K562 (cell line): ENCODE data around the gene RHBDD1. TPM values are rescaled to one million over a fixed set of nuclear protein-coding genes. Genes with fewer than 3 reads are reported as not detected.

Experiments
- BCOR ChIP-seq: fragments of 450-650 bp; IDR thresholded peaks from 2 replicates; pipeline ENCODE4 v1.6.1; 2016
- E2F5 ChIP-seq: sonication (generic); formaldehyde crosslinking; IDR thresholded peaks from 2 replicates; pipeline ENCODE4 v1.8.0; 2022; ENCODE audit warnings: mild to moderate bottlenecking, missing genetic modification reagents
- GATA2 ChIP-seq: sonication (generic); formaldehyde crosslinking; IDR thresholded peaks from 2 replicates; pipeline ENCODE4 v1.4.0; 2020; ENCODE audit warnings: mild to moderate bottlenecking, missing genetic modification reagents
- GTF2E2 ChIP-seq: fragments of 200-800 bp; sonication (Bioruptor generic); IDR thresholded peaks from 2 replicates; pipeline ENCODE4 v1.6.1; 2016; ENCODE audit warnings: missing genetic modification characterization, missing compliant biosample characterization
- HOMEZ ChIP-seq: fragments of 250-450 bp; sonication (Bioruptor Pico); IDR thresholded peaks from 2 replicates; pipeline ENCODE4 v1.4.0; 2020; ENCODE audit warnings: mild to moderate bottlenecking, moderate library complexity
- ILK ChIP-seq: fragments of 450-650 bp; IDR thresholded peaks from 2 replicates; pipeline ENCODE4 v1.6.1; 2016; ENCODE audit warnings: missing genetic modification characterization, low read depth, mild to moderate bottlenecking, missing compliant biosample characterization, moderate library complexity, borderline replicate concordance
- MED1 ChIP-seq: sonication (generic); formaldehyde crosslinking; IDR thresholded peaks from 2 replicates; pipeline ENCODE4 v1.8.1; 2023; ENCODE audit warnings: missing genetic modification reagents, borderline replicate concordance
- MXD1 ChIP-seq: fragments of 250-450 bp; sonication (Bioruptor Pico); IDR thresholded peaks from 2 replicates; pipeline ENCODE4 v1.8.0; 2021; ENCODE audit warnings: borderline replicate concordance, mild to moderate bottlenecking, moderate library complexity; ENCODE audit not compliant: poor library complexity, severe bottlenecking
- MYNN ChIP-seq, 2 experiments: sonication (generic); formaldehyde crosslinking in 1 of 2; IDR thresholded peaks; 2 replicates each; pipeline versions ENCODE4 v1.5.0 to v1.6.1; 2016 to 2020; ENCODE audit warnings: antibody characterized with exemption in 1 of 2, missing genetic modification reagents in 1 of 2
- NFE2 ChIP-seq: IDR thresholded peaks from 2 replicates; pipeline ENCODE4 v1.6.1; 2014; ENCODE audit warnings: antibody characterized with exemption, low read depth
- NUFIP1 ChIP-seq: fragments of 450-650 bp; IDR thresholded peaks from 2 replicates; pipeline ENCODE4 v1.6.1; 2018; ENCODE audit not compliant: partially characterized antibody
- POLR2AphosphoS5 ChIP-seq: IDR thresholded peaks from 2 replicates; pipeline ENCODE4 v1.6.1; 2011; ENCODE audit warnings: mild to moderate bottlenecking, low read depth, low read length, moderate library complexity; ENCODE audit not compliant: control insufficient read depth, insufficient read depth
- SIN3A ChIP-seq, 2 experiments: fragments of 150-350 bp in 1 of 2; IDR thresholded peaks; 2 replicates each; pipeline ENCODE4 v1.6.1; 2011 to 2016; ENCODE audit warnings: borderline replicate concordance in 2 of 2, low read depth in 2 of 2, low read length in 2 of 2, mild to moderate bottlenecking in 2 of 2, moderate library complexity in 2 of 2; ENCODE audit not compliant: control insufficient read depth in 1 of 2
- SIX5 ChIP-seq, 2 experiments: IDR thresholded peaks; 2 replicates each; pipeline ENCODE4 v1.6.1; 2011; ENCODE audit warnings: low read length in 2 of 2, borderline replicate concordance in 1 of 2, low read depth in 1 of 2, mild to moderate bottlenecking in 1 of 2, moderate library complexity in 1 of 2; ENCODE audit not compliant: insufficient read depth in 1 of 2
- SMC3 ChIP-seq: conservative IDR thresholded peaks from 2 replicates; pipeline ENCODE4 v1.6.1; 2011; ENCODE audit warnings: low read depth, low read length, improper control_type of control experiment; ENCODE audit not compliant: insufficient read depth
- SRF ChIP-seq, 2 experiments: fragments of 250-450, 450-650 bp in 1 of 2; sonication (Bioruptor Pico) in 1 of 2; sonication (generic) in 1 of 2; formaldehyde crosslinking; IDR thresholded peaks; 2 replicates each; pipeline versions ENCODE4 v1.5.0 to v1.5.1; 2020 to 2022; ENCODE audit warnings: mild to moderate bottlenecking in 1 of 2, missing genetic modification reagents in 1 of 2
- ZBTB11 ChIP-seq, 3 experiments: fragments of 200-800 bp in 1 of 3; fragments of 250-450 bp in 1 of 3; fragments of 450-650 bp in 1 of 3; sonication (Bioruptor Pico) in 1 of 3; sonication (Bioruptor generic) in 1 of 3; formaldehyde crosslinking in 1 of 3; IDR thresholded peaks; 2 replicates each; pipeline versions ENCODE4 v1.6.1 to v1.8.0; 2016 to 2022; ENCODE audit warnings: mild to moderate bottlenecking in 2 of 3, missing genetic modification characterization in 2 of 3, missing compliant biosample characterization in 1 of 3, moderate library complexity in 1 of 3
- ZBTB8A ChIP-seq: fragments of 450-650 bp; IDR thresholded peaks from 2 replicates; pipeline ENCODE4 v1.6.1; 2018; ENCODE audit warnings: mild to moderate bottlenecking, moderate library complexity; ENCODE audit not compliant: partially characterized antibody
- ZNF384 ChIP-seq: IDR thresholded peaks from 2 replicates; pipeline ENCODE4 v1.6.1; 2012; ENCODE audit warnings: low read depth, low read length, improper control_type of control experiment
- polyA plus RNA-seq, 8 experiments: library from polyadenylated mRNA; depleted of rRNA in 4 of 8; stranded (reverse) in 5 of 8; unstranded in 3 of 8; fragments of >200 nt; fragmentation: Nextera tagmentation in 2 of 8; fragmentation: Illumina TruSeq in 1 of 8; extraction: Ambion mirVana in 2 of 8; extraction: Trizol in 1 of 8; gene quantifications; 2 replicates each; pipeline versions ENCODE4 v1.2.1 to v1.2.3, GENCODE V29; 2011 to 2014; ENCODE audit warnings: inconsistent platforms in 1 of 8, missing spikeins in 1 of 8
- total RNA-seq, 7 experiments: library from RNA; depleted of rRNA in 6 of 7; stranded (reverse); fragments of >200 nt in 6 of 7; fragmentation: Illumina TruSeq in 2 of 7; extraction: Trizol in 2 of 7; gene quantifications; 2 replicates each; pipeline versions ENCODE4 v1.2.1 to v1.2.3, GENCODE V29; 2011 to 2021; ENCODE audit warnings: low replicate concordance in 1 of 7

Gene RHBDD1
- total and polyA plus RNA-seq, 9 of the 15 experiments (the other 6 are each of a cell fraction or from before 2014, with no cell fraction given), result 4.8 to 34.8 (median 15.6) TPM

GRCh38 chr2:226835420-226835795, 446 bp upstream of the RHBDD1 start (continued):
- no peak for TF ChIP-seq NUFIP1
- peak; percentile 75; the same call in 1 of the 2 replicates for TF ChIP-seq BCOR
- no peak for TF ChIP-seq MXD1
- TF ChIP-seq E2F5 (CRISPR knock-in tag), result no peak
- no peak for TF ChIP-seq ZBTB8A
- 0 out of 2 replicates have a peak, but pooled peaks have one; percentile 2 for TF ChIP-seq NFE2
- TF ChIP-seq MYNN (IDR thresholded peaks at IDR 0.05), result no peak
- no peak for TF ChIP-seq MYNN (CRISPR knock-in tag; IDR thresholded peaks at IDR 0.05)
- TF ChIP-seq ZNF384, result no peak
- TF ChIP-seq SIX5 (IDR thresholded peaks at IDR 0.05; ENCODE audit: borderline replicate concordance in 1 of 2, insufficient read depth in 1 of 2, low read depth in 1 of 2, low read length in 2 of 2), result no peak
- TF ChIP-seq SIN3A (IDR thresholded peaks at IDR 0.05; ENCODE audit: borderline replicate concordance in 2 of 2, control insufficient read depth in 1 of 2, low read depth in 2 of 2, low read length in 2 of 2), result peak; percentile 28 to 41; a peak in 1 of 4 replicates
- TF ChIP-seq ZBTB11 (CRISPR knock-in tag; IDR thresholded peaks at IDR 0.05), result no peak
- TF ChIP-seq SRF (CRISPR knock-in tag; IDR thresholded peaks at IDR 0.05), result no peak
- 0 out of 2 replicates have a peak, but pooled peaks have one; percentile 14 for TF ChIP-seq GTF2E2
- peak; percentile 92 for TF ChIP-seq POLR2AphosphoS5
- TF ChIP-seq ILK, result no peak
- TF ChIP-seq GATA2 (CRISPR knock-in tag), result peak; percentile 92
- TF ChIP-seq SMC3, result no peak
- TF ChIP-seq MED1, result no peak
- TF ChIP-seq HOMEZ (CRISPR knock-in tag), result no peak
